ENCODE data around the gene PHLPP1.

PHLPP1 gene

GRCh38 chr18:62976227-62976626, 260.9 kb downstream of the PHLPP1 start:
- Mint-ChIP-seq H3K27ac (no peak overlapping the region), H3K27me3 (no peaks in the 10 kb centered on the region), H3K4me1 (no peaks in the 10 kb centered on the region), H3K9me3 (no peaks in the 10 kb centered on the region), H3K4me3 (no peak overlapping the region), H3K36me3 (peaks cover 57% of the 10 kb centered on the region)
- no peak for ATAC-seq

DNA sequence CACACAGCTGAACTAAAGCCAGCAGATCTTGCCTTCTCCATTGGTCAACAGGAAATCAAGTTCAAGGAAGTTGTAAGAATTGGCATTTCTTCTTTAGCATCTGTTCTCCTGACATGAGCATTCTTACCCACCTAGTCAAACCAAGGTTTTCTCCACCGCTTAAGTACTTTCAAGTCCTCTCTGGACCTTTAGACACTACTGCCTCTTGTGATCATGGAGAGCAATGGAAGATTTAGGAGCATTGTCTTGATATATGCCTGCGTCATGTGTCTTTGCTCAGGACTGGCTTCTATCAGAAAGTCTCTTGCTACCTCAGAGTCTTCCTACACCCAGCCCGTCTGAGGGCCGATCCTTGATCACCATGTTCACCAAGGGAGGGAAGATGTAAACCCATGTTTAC, 262.2 kb downstream of the PHLPP1 start:
- H3K27me3 Mint-ChIP-seq: no peaks in the 10 kb centered on the region
- no peak for ATAC-seq
- peaks cover 2% of the 10 kb centered on the region for H3K4me1 Mint-ChIP-seq
- H3K4me3 Mint-ChIP-seq: no peak overlapping the region
- peaks cover 45% of the 10 kb centered on the region for H3K36me3 Mint-ChIP-seq
- H3K9me3 Mint-ChIP-seq: no peaks in the 10 kb centered on the region
- no peak overlapping the region for H3K27ac Mint-ChIP-seq

GRCh38 chr18:62978251-62979049, 263.1 kb downstream of the PHLPP1 start:
- Mint-ChIP-seq H3K4me3 (no peak overlapping the region), H3K9me3 (no peaks in the 10 kb centered on the region), H3K27ac (no peak overlapping the region), H3K27me3 (no peaks in the 10 kb centered on the region), H3K4me1 (peaks cover 6% of the 10 kb centered on the region), H3K36me3 (peaks cover 41% of the 10 kb centered on the region)
- no peak for ATAC-seq

DNA sequence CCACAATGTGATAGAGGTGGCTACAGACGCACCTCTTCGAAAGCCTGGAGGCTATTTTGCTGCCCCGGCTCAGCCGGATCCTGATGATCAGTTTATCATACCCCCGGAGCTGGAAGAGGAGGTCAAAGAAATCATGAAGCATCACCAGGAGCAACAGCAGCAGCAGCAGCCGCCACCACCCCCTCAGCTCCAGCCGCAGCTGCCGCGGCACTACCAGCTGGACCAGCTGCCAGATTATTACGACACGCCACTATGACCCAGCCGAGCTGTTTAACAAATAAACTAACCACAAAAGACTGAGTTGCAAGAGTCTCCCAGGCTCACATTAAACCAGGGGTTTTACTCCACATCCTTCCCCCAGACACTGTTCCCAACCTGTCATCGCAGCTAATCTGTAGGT, 263.8 kb downstream of the PHLPP1 start:
- Mint-ChIP-seq H3K4me3 (no peak overlapping the region), H3K4me1 (peaks cover 6% of the 10 kb centered on the region), H3K36me3 (peaks cover 41% of the 10 kb centered on the region), H3K27me3 (no peaks in the 10 kb centered on the region), H3K9me3 (no peaks in the 10 kb centered on the region), H3K27ac (no peak overlapping the region)
- no peak for ATAC-seq

GRCh38 chr18:62979900-62980299, 264.6 kb downstream of the PHLPP1 start:
- no peak for ATAC-seq
- Mint-ChIP-seq H3K36me3 (peaks cover 36% of the 10 kb centered on the region), H3K4me3 (no peak overlapping the region), H3K4me1 (peaks cover 6% of the 10 kb centered on the region), H3K9me3 (no peaks in the 10 kb centered on the region), H3K27ac (no peak overlapping the region), H3K27me3 (no peaks in the 10 kb centered on the region)

GRCh38 chr18:62981566-62981965, 266.2 kb downstream of the PHLPP1 start:
- H3K27me3 Mint-ChIP-seq: no peaks in the 10 kb centered on the region
- peaks cover 6% of the 10 kb centered on the region for H3K4me1 Mint-ChIP-seq
- H3K4me3 Mint-ChIP-seq: no peak overlapping the region
- ATAC-seq: no peak
- H3K27ac Mint-ChIP-seq: no peak overlapping the region
- no peaks in the 10 kb centered on the region for H3K9me3 Mint-ChIP-seq
- peaks cover 24% of the 10 kb centered on the region for H3K36me3 Mint-ChIP-seq

DNA sequence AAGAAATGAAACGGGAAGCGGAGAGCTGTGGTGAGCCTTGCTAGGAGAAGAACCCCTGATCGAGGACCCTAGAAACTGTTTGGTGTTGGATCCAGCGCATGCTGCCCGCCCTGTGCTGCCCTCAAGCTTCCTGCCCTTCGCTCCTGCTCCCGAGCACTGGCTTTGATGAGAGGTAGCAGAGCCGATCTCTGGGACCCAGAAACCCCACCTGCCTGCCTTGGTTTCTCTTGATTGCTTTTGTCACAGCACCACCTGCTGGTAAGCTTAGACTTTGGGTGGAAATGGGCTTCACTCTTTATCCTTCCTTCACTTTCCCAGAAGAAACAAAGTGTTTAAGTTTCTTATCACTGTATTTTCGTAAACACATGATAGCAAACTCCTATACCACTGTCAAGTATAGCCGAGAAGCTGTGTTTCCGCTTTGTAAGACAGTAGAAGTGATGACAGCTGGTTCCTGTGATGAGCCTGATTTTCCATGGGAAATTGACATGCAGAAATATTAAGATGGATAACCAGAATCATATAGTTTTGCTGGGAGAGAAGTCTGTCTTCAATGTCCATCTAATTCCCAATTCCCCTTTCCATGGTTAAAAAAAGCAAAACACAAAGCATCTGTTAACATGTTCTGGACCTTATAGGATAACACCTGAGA, 267.4 kb downstream of the PHLPP1 start:
- Mint-ChIP-seq H3K4me1 (peaks cover 6% of the 10 kb centered on the region), H3K36me3 (peaks cover 18% of the 10 kb centered on the region), H3K4me3 (no peak overlapping the region), H3K9me3 (no peaks in the 10 kb centered on the region), H3K27me3 (no peaks in the 10 kb centered on the region), H3K27ac (no peak overlapping the region)
- ATAC-seq: peak; percentile 24

- Mint-ChIP-seq H3K4me1 (peaks cover 6% of the 10 kb centered on the region), H3K27me3 (peaks cover 3% of the 10 kb centered on the region), H3K27ac (no peak overlapping the region), H3K9me3 (no peaks in the 10 kb centered on the region), H3K4me3 (no peak overlapping the region), H3K36me3 (no peaks in the 10 kb centered on the region)
- ATAC-seq: no peak
Observed at GRCh38 chr18:62984656-62985315, 269.4 kb downstream of the PHLPP1 start.

DNA sequence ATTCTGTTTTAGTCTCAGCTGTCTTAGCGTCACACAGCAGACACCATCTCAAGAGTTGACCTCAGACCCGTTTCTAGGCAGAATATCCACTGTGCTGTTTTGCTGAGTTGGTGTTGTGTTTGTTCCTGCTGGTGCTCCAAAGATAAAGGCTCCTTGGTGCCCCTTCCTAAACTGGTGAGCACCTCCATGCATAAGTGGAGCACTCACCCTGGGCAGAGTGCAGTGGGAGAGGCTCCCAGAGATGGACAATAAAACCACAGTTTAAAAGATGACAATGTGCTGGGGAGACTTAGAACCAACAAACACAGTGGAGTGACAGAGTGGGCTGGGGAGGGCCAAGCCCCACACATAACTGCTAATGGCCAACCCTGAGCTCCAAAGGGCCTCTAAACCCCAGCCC, 271.1 kb downstream of the PHLPP1 start:
- no peak overlapping the region for H3K4me3 Mint-ChIP-seq
- ATAC-seq: no peak
- peaks cover 6% of the 10 kb centered on the region for H3K4me1 Mint-ChIP-seq
- no peaks in the 10 kb centered on the region for H3K9me3 Mint-ChIP-seq
- peaks cover 20% of the 10 kb centered on the region for H3K27me3 Mint-ChIP-seq
- H3K27ac Mint-ChIP-seq: no peak overlapping the region
- H3K36me3 Mint-ChIP-seq: no peaks in the 10 kb centered on the region

DNA sequence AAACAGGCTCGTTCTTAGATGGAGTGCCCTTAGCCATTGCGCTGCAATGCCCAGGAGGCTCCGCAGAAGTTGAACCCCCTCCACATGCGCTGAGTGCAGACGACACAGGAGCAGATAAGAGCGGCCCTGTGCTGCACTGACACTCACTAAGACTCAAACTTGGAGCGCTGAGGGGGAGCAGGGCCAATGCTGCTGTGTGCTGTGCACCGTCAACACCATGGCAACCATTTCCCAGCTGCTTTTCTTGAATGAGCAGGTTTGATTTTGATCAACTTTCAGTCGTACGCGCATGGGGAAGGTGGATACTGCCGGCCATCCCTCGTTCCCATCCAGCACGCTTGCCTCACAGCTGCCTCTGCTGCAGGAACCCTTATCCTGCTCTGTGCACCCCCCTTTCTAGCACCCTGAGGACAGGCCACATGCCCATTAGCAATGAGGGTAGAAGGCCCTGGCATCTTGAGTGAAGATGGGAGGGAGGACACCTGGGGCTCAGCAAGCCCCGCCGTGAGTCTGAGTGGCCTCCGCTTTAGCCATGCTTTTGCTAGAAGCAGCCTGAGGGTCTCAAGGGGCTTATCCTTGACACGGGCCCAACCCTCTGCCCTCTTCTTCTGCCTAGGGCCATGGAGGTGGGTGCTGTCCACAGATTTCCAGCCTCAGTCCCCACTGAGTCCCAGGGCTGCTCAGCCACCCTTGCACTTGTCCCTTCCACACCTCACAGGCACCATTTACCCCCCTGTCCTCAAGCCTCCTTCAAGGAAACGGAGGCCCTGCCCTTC, 271.9 kb downstream of the PHLPP1 start:
- no peaks in the 10 kb centered on the region for H3K36me3 Mint-ChIP-seq
- no peak for ATAC-seq
- peaks cover 26% of the 10 kb centered on the region for H3K27me3 Mint-ChIP-seq
- no peak overlapping the region for H3K4me3 Mint-ChIP-seq
- no peak overlapping the region for H3K27ac Mint-ChIP-seq
- peaks cover 6% of the 10 kb centered on the region for H3K4me1 Mint-ChIP-seq
- no peaks in the 10 kb centered on the region for H3K9me3 Mint-ChIP-seq

DNA sequence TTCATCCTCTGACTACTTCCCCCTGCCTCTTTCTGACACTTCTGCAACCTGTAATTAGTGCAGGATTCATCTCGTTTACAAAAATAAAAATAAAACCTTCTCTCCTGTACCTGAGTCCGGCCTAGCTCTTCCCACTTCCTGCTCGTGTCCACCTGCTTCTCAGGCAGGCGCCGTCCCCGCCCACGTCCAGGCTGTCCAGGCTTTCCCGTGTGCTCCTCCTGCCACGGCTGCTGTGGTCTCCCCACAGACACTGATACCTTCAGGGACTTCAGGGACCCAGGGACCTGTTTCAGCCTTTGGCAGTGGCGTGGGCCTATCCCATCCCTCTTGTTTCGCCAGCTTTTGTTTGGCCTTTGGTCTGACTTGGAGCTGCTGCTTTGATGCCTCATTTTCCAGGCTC, 272.5 kb downstream of the PHLPP1 start:
- Mint-ChIP-seq H3K4me1 (peaks cover under 1% of the 10 kb centered on the region), H3K9me3 (no peaks in the 10 kb centered on the region), H3K27ac (no peak overlapping the region), H3K36me3 (no peaks in the 10 kb centered on the region), H3K4me3 (no peak overlapping the region), H3K27me3 (peaks cover 26% of the 10 kb centered on the region)
- ATAC-seq: no peak

GRCh38 chr18:62988471-62988870, 273.1 kb downstream of the PHLPP1 start:
- H3K36me3 Mint-ChIP-seq: no peaks in the 10 kb centered on the region
- no peaks in the 10 kb centered on the region for H3K4me1 Mint-ChIP-seq
- peaks cover 31% of the 10 kb centered on the region for H3K27me3 Mint-ChIP-seq
- no peak overlapping the region for H3K4me3 Mint-ChIP-seq
- H3K27ac Mint-ChIP-seq: no peak overlapping the region
- no peak for ATAC-seq
- H3K9me3 Mint-ChIP-seq: no peaks in the 10 kb centered on the region

DNA sequence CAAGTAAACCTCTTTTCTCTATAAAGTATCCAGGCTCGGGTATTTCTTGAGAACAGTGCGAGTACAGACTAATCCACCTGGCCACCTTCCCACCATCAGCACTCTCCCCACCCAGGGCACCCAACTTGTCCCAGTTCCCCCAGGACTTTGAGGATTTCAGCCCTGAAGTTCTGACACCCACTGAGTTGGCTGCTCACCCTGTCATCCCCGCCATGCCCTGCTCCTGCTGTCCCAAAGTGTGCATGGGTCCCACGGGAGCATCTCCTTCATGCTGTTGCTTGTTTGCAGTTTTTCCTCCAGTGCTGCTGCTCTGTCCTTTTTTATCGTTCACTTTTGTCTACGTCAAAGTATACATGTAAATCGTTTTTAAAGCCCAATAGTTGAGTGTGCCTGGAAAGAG, 273.9 kb downstream of the PHLPP1 start:
- Mint-ChIP-seq H3K4me3 (no peak overlapping the region), H3K36me3 (no peaks in the 10 kb centered on the region), H3K27ac (no peak overlapping the region), H3K9me3 (no peaks in the 10 kb centered on the region), H3K4me1 (no peaks in the 10 kb centered on the region), H3K27me3 (peaks cover 39% of the 10 kb centered on the region)
- ATAC-seq: no peak

DNA sequence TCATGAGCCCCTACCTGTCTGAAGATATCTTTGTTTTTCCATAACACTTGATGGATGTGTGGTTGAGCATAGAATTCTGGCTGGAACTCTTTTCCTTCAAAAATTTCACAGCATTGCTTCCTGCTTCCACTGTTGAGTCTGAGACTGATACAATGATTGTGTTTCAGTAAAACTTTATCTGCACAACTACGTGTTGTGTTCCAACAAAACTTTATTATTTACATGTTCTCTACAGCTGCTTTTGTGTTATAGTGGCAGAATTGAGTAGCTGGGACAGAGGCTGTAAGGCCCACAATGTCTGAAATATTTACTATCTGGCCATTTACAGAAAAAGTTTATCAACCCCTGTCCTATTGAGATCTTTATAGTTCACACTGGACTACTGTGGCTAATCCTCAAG, 275.3 kb downstream of the PHLPP1 start:
- Mint-ChIP-seq H3K36me3 (no peaks in the 10 kb centered on the region), H3K4me3 (no peak overlapping the region), H3K9me3 (no peaks in the 10 kb centered on the region), H3K4me1 (no peaks in the 10 kb centered on the region), H3K27me3 (peaks cover 39% of the 10 kb centered on the region), H3K27ac (no peak overlapping the region)
- ATAC-seq: no peak

- Mint-ChIP-seq H3K4me3 (no peak overlapping the region), H3K4me1 (no peaks in the 10 kb centered on the region), H3K9me3 (no peaks in the 10 kb centered on the region), H3K36me3 (no peaks in the 10 kb centered on the region), H3K27ac (no peak overlapping the region), H3K27me3 (peaks cover 39% of the 10 kb centered on the region)
- no peak for ATAC-seq
Observed at GRCh38 chr18:62991389-62991788, 276.0 kb downstream of the PHLPP1 start.
